ENCODE data around the gene PKD1L1. TPM values are rescaled to one million over a fixed set of nuclear protein-coding genes. Genes with fewer than 3 reads are reported as not detected.

The PKD1L1 gene
- total RNA-seq, 2 donors from 2014 or later: 0.59 to 40.9 TPM

GRCh38 chr7:47941136-47941844, 7.0 kb downstream of the PKD1L1 start:
- intact Hi-C loops (cut with DNase I): no loop called here
- TF ChIP-seq POLR2AphosphoS5 (IDR thresholded peaks at IDR 0.05) (no peak), POLR2A (IDR thresholded peaks at IDR 0.05) (no peak), CTCF (IDR thresholded peaks at IDR 0.05) (no peak)
- WGBS: 76% methylated on average over 9 of the region's 9 CpGs

GRCh38 chr7:47940088-47941013, 7.9 kb downstream of the PKD1L1 start:
- Histone ChIP-seq H3K27ac (peak overlapping the region in 1 of 2 donors; percentile 36), H3K36me3 (no peaks in the 10 kb centered on the region), H3K4me1 (replicated peaks) (no peaks in the 10 kb centered on the region), H3K9me3 (no peaks in the 10 kb centered on the region), H3K4me3 (no peak overlapping the region), H3K27me3 (replicated peaks; ENCODE audit: insufficient read depth) (no peaks in the 10 kb centered on the region)
- no peak for DNase-seq (ENCODE audit: low spot score)
- intact Hi-C loops (cut with DNase I): no loop called here
- no peak for TF ChIP-seq CTCF (IDR thresholded peaks at IDR 0.05)
- no peak for TF ChIP-seq POLR2AphosphoS5 (IDR thresholded peaks at IDR 0.05)
- no peak for TF ChIP-seq POLR2A (IDR thresholded peaks at IDR 0.05)
- WGBS: 74% methylated on average over 13 of the region's 14 CpGs

More at GRCh38 chr7:47941136-47941844, 7.0 kb downstream of the PKD1L1 start:
- no peak for DNase-seq (ENCODE audit: low spot score)
- Histone ChIP-seq H3K9me3 (no peaks in the 10 kb centered on the region), H3K27ac (peak overlapping the region in 1 of 2 donors; percentile 36), H3K4me1 (replicated peaks) (no peaks in the 10 kb centered on the region), H3K36me3 (no peaks in the 10 kb centered on the region), H3K4me3 (no peak overlapping the region), H3K27me3 (replicated peaks; ENCODE audit: insufficient read depth) (no peaks in the 10 kb centered on the region)

GRCh38 chr7:47939425-47940036, 8.7 kb downstream of the PKD1L1 start:
- H3K4me3 ChIP-seq: no peak overlapping the region
- no peak overlapping the region for H3K27ac ChIP-seq
- no peaks in the 10 kb centered on the region for H3K4me1 ChIP-seq (replicated peaks)
- WGBS: 82% methylated on average over 7 of the region's 7 CpGs
- no peaks in the 10 kb centered on the region for H3K9me3 ChIP-seq
- no peaks in the 10 kb centered on the region for H3K27me3 ChIP-seq (replicated peaks; ENCODE audit: insufficient read depth)
- DNase-seq (ENCODE audit: low spot score): no peak
- no peaks in the 10 kb centered on the region for H3K36me3 ChIP-seq
- intact Hi-C loops (cut with DNase I): no loop called here
- no peak for TF ChIP-seq POLR2AphosphoS5 (IDR thresholded peaks at IDR 0.05)
- TF ChIP-seq POLR2A (IDR thresholded peaks at IDR 0.05): no peak
- TF ChIP-seq CTCF (IDR thresholded peaks at IDR 0.05): no peak

- Histone ChIP-seq H3K27me3 (replicated peaks; ENCODE audit: insufficient read depth) (no peaks in the 10 kb centered on the region), H3K4me3 (no peak overlapping the region), H3K36me3 (no peaks in the 10 kb centered on the region), H3K9me3 (no peaks in the 10 kb centered on the region), H3K27ac (no peak overlapping the region), H3K4me1 (replicated peaks) (no peaks in the 10 kb centered on the region)
- 80% methylated on average over 6 of the region's 6 CpGs for WGBS
- TF ChIP-seq CTCF (IDR thresholded peaks at IDR 0.05): no peak
- no peak for TF ChIP-seq POLR2AphosphoS5 (IDR thresholded peaks at IDR 0.05)
- no peak for TF ChIP-seq POLR2A (IDR thresholded peaks at IDR 0.05)
- DNase-seq (ENCODE audit: low spot score): no peak
- intact Hi-C loops (cut with DNase I): no loop called here
Observed at GRCh38 chr7:47938574-47939165, 9.6 kb downstream of the PKD1L1 start.

All from prostate gland (tissue), 2 donors.